Measurements from ENCODE around the gene MARCHF4.

MARCHF4 gene

GRCh38 chr2:216416571-216417307, 44.5 kb upstream of the MARCHF4 start:
- no peak overlapping the region for H3K27ac ChIP-seq
- peaks cover 6% of the 10 kb centered on the region for H3K4me1 ChIP-seq (ENCODE audit: low read depth, poor library complexity, severe bottlenecking)
- H2AFZ ChIP-seq (ENCODE audit: low read depth) = no peak overlapping the region
- no peaks in the 10 kb centered on the region for H3K27me3 ChIP-seq (ENCODE audit: insufficient read depth, low read depth)
- no peak overlapping the region for H3K4me3 ChIP-seq (IDR thresholded peaks at IDR 0.05; ENCODE audit: insufficient read depth, low read depth, low read length)
- peaks cover 6% of the 10 kb centered on the region; the same call in 1 of the 2 replicates for H3K79me2 ChIP-seq (ENCODE audit: insufficient read depth, low read depth)
- H3K4me2 ChIP-seq = no peak overlapping the region
- H3K9ac ChIP-seq = no peak overlapping the region
- no peaks in the 10 kb centered on the region for H4K20me1 ChIP-seq (ENCODE audit: insufficient read depth)
- TF ChIP-seq CTCF (conservative IDR thresholded peaks at IDR 0.05; ENCODE audit: low read depth, low read length) = no peak
- no peaks in the 10 kb centered on the region for H3K36me3 ChIP-seq (ENCODE audit: insufficient read depth)

GRCh38 chr2:216415541-216415940, 43.3 kb upstream of the MARCHF4 start:
- Histone ChIP-seq H3K4me3 (IDR thresholded peaks at IDR 0.05; ENCODE audit: insufficient read depth, low read depth, low read length) (no peak overlapping the region), H3K4me2 (no peak overlapping the region), H3K9ac (no peak overlapping the region), H3K4me1 (ENCODE audit: low read depth, poor library complexity, severe bottlenecking) (peaks cover 6% of the 10 kb centered on the region), H3K27ac (no peak overlapping the region), H3K79me2 (ENCODE audit: insufficient read depth, low read depth) (peaks cover 6% of the 10 kb centered on the region; the same call in 1 of the 2 replicates), H4K20me1 (ENCODE audit: insufficient read depth) (no peaks in the 10 kb centered on the region), H3K27me3 (ENCODE audit: insufficient read depth, low read depth) (no peaks in the 10 kb centered on the region), H2AFZ (ENCODE audit: low read depth) (no peak overlapping the region), H3K36me3 (ENCODE audit: insufficient read depth) (no peaks in the 10 kb centered on the region)
- TF ChIP-seq CTCF (conservative IDR thresholded peaks at IDR 0.05; ENCODE audit: low read depth, low read length) = no peak

- TF ChIP-seq CTCF (conservative IDR thresholded peaks at IDR 0.05; ENCODE audit: low read depth, low read length) = no peak
- Histone ChIP-seq H3K79me2 (ENCODE audit: insufficient read depth, low read depth) (peaks cover 6% of the 10 kb centered on the region; the same call in 1 of the 2 replicates), H3K9ac (no peak overlapping the region), H3K4me3 (IDR thresholded peaks at IDR 0.05; ENCODE audit: insufficient read depth, low read depth, low read length) (no peak overlapping the region), H3K27me3 (ENCODE audit: insufficient read depth, low read depth) (no peaks in the 10 kb centered on the region), H3K4me1 (ENCODE audit: low read depth, poor library complexity, severe bottlenecking) (peaks cover 6% of the 10 kb centered on the region), H2AFZ (ENCODE audit: low read depth) (no peak overlapping the region), H3K36me3 (ENCODE audit: insufficient read depth) (no peaks in the 10 kb centered on the region), H4K20me1 (ENCODE audit: insufficient read depth) (no peaks in the 10 kb centered on the region), H3K27ac (no peak overlapping the region), H3K4me2 (no peak overlapping the region)
These were observed 42.6 kb upstream of the MARCHF4 start for GRCh38 chr2:216414772-216415319.

- H4K20me1 ChIP-seq (ENCODE audit: insufficient read depth) = no peaks in the 10 kb centered on the region
- H2AFZ ChIP-seq (ENCODE audit: low read depth) = no peak overlapping the region
- H3K4me3 ChIP-seq (IDR thresholded peaks at IDR 0.05; ENCODE audit: insufficient read depth, low read depth, low read length) = no peak overlapping the region
- H3K4me1 ChIP-seq (ENCODE audit: low read depth, poor library complexity, severe bottlenecking) = peaks cover 6% of the 10 kb centered on the region
- no peaks in the 10 kb centered on the region for H3K27me3 ChIP-seq (ENCODE audit: insufficient read depth, low read depth)
- no peaks in the 10 kb centered on the region for H3K36me3 ChIP-seq (ENCODE audit: insufficient read depth)
- peaks cover 6% of the 10 kb centered on the region; the same call in 1 of the 2 replicates for H3K79me2 ChIP-seq (ENCODE audit: insufficient read depth, low read depth)
- no peak overlapping the region for H3K27ac ChIP-seq
- H3K4me2 ChIP-seq = no peak overlapping the region
- H3K9ac ChIP-seq = no peak overlapping the region
- no peak for TF ChIP-seq CTCF (conservative IDR thresholded peaks at IDR 0.05; ENCODE audit: low read depth, low read length)
These were observed 41.6 kb upstream of the MARCHF4 start for GRCh38 chr2:216413882-216414281.
